ENCODE results near the gene SEMA3G. TPM values are rescaled to one million over a fixed set of nuclear protein-coding genes. Genes with fewer than 3 reads are reported as not detected.

Gene SEMA3G
- total RNA-seq, 1 experiment from 2014 or later: 0.32 TPM

DNA sequence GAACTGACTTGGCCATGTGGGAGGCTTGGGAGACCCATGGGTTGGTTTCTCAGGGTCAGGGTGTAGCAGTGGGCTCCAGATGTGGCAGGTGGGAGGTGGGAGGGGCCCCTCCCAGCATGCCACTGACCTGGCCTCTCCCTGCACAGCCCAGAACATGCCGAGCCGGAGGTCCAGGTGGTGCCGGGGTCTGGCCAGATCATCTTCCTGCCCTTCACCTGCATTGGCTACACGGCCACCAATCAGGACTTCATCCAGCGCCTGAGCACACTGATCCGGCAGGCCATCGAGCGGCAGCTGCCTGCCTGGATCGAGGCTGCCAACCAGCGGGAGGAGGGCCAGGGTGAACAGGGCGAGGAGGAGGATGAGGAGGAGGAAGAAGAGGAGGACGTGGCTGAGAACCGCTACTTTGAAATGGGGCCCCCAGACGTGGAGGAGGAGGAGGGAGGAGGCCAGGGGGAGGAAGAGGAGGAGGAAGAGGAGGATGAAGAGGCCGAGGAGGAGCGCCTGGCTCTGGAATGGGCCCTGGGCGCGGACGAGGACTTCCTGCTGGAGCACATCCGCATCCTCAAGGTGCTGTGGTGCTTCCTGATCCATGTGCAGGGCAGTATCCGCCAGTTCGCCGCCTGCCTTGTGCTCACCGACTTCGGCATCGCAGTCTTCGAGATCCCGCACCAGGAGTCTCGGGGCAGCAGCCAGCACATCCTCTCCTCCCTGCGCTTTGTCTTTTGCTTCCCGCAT lies 42.3 kb upstream of the SEMA3G start:
- peaks cover 26% of the 10 kb centered on the region for H3K36me3 Mint-ChIP-seq (ENCODE audit: insufficient read depth, unreplicated experiment)
- peaks cover 1% of the 10 kb centered on the region; the same call in 1 of the 2 replicates for H3K36me3 ChIP-seq (ENCODE audit: control insufficient read depth, insufficient read depth, low read length)
- no TSS peak for BruUV-seq (replicated peaks)
- no peak overlapping the region for H3K27ac Mint-ChIP-seq (ENCODE audit: unreplicated experiment)
- H3K9me3 Mint-ChIP-seq (ENCODE audit: unreplicated experiment): no peaks in the 10 kb centered on the region
- intact Hi-C loops (cut with micrococcal nuclease; ENCODE audit: unreplicated experiment): no loop called here
- no peaks in the 10 kb centered on the region for H3K27me3 ChIP-seq (replicated peaks; ENCODE audit: control insufficient read depth, insufficient read depth, low read length)
- H3K9me3 ChIP-seq: no peaks in the 10 kb centered on the region
- H3K4me1 Mint-ChIP-seq (ENCODE audit: low read depth, unreplicated experiment): no peaks in the 10 kb centered on the region
- no peak overlapping the region for H3K4me3 Mint-ChIP-seq (ENCODE audit: unreplicated experiment)
- H3K27me3 Mint-ChIP-seq (ENCODE audit: insufficient read depth, unreplicated experiment): no peaks in the 10 kb centered on the region
- no peak overlapping the region for H3K4me3 ChIP-seq (ENCODE audit: low read depth, low read length)
- no peak for DNase-seq
- no peaks in the 10 kb centered on the region for H3K4me1 ChIP-seq
- POLR2A ChIA-PET: no interaction called here
- CTCF ChIA-PET: no interaction called here
- TF ChIP-seq, protein P1, sequence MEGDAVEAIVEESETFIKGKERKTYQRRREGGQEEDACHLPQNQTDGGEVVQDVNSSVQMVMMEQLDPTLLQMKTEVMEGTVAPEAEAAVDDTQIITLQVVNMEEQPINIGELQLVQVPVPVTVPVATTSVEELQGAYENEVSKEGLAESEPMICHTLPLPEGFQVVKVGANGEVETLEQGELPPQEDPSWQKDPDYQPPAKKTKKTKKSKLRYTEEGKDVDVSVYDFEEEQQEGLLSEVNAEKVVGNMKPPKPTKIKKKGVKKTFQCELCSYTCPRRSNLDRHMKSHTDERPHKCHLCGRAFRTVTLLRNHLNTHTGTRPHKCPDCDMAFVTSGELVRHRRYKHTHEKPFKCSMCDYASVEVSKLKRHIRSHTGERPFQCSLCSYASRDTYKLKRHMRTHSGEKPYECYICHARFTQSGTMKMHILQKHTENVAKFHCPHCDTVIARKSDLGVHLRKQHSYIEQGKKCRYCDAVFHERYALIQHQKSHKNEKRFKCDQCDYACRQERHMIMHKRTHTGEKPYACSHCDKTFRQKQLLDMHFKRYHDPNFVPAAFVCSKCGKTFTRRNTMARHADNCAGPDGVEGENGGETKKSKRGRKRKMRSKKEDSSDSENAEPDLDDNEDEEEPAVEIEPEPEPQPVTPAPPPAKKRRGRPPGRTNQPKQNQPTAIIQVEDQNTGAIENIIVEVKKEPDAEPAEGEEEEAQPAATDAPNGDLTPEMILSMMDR (IDR thresholded peaks at IDR 0.05; ENCODE audit: insufficient read depth in 1 of 2, low read depth in 1 of 2, low read length in 1 of 2, severe bottlenecking in 1 of 2, unreplicated experiment in 1 of 2): no peak

DNA sequence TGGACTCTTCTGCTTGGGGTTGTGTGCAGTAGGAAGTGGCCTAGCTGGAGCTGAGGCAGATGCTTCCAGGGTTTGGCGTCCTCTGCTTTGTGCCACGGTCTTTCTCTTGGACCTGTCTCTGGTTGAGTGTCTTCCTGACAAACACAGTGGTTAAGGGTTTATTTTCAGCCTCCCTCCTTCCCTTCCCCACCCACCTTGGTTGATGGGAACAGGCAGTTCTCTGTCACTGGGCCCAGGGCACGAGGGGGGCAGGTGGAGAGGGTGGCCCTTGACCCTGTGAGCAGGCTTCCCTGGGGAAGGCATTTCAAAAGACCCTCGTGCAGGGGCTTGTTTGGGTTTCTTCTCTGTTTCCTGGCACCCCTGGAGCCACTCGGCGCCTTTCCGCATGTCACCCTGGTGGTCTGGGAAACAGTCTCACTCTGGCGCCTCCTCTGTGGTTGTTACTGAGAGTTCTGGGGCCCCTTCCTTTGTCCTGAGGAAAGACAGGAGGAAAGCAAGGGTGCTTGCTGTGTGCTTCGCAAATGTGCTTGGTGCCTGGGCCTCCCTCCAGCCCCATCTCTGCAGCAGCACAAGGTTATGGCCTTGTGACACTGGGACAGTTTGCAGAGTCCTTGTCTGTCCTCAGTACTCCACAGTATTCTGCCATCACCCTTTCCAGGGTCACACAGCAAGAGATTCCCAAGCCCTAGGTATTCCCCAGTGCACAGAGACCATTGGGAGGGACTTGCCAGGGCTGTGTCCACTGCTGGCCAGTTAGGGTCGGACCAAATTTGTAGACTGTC lies 40.0 kb upstream of the SEMA3G start:
- H3K36me3 Mint-ChIP-seq (ENCODE audit: insufficient read depth, unreplicated experiment): peaks cover 30% of the 10 kb centered on the region
- intact Hi-C loops (cut with micrococcal nuclease; ENCODE audit: unreplicated experiment): no loop called here
- no peaks in the 10 kb centered on the region for H3K9me3 ChIP-seq
- no peaks in the 10 kb centered on the region for H3K4me1 Mint-ChIP-seq (ENCODE audit: low read depth, unreplicated experiment)
- TF ChIP-seq, protein P1 (IDR thresholded peaks at IDR 0.05; ENCODE audit: insufficient read depth in 1 of 2, low read depth in 1 of 2, low read length in 1 of 2, severe bottlenecking in 1 of 2, unreplicated experiment in 1 of 2): no peak
- H3K4me1 ChIP-seq: no peaks in the 10 kb centered on the region
- H3K9me3 Mint-ChIP-seq (ENCODE audit: unreplicated experiment): no peaks in the 10 kb centered on the region
- H3K4me3 ChIP-seq (ENCODE audit: low read depth, low read length): no peak overlapping the region
- no peaks in the 10 kb centered on the region for H3K27me3 Mint-ChIP-seq (ENCODE audit: insufficient read depth, unreplicated experiment)
- peaks cover 1% of the 10 kb centered on the region for H3K36me3 ChIP-seq (ENCODE audit: control insufficient read depth, insufficient read depth, low read length)
- CTCF ChIA-PET: no interaction called here
- H3K27ac Mint-ChIP-seq (ENCODE audit: unreplicated experiment): no peak overlapping the region
- DNase-seq: no peak
- H3K4me3 Mint-ChIP-seq (ENCODE audit: unreplicated experiment): no peak overlapping the region
- no TSS peak for BruUV-seq (replicated peaks)
- H3K27me3 ChIP-seq (replicated peaks; ENCODE audit: control insufficient read depth, insufficient read depth, low read length): no peaks in the 10 kb centered on the region
- POLR2A ChIA-PET: no interaction called here

DNA sequence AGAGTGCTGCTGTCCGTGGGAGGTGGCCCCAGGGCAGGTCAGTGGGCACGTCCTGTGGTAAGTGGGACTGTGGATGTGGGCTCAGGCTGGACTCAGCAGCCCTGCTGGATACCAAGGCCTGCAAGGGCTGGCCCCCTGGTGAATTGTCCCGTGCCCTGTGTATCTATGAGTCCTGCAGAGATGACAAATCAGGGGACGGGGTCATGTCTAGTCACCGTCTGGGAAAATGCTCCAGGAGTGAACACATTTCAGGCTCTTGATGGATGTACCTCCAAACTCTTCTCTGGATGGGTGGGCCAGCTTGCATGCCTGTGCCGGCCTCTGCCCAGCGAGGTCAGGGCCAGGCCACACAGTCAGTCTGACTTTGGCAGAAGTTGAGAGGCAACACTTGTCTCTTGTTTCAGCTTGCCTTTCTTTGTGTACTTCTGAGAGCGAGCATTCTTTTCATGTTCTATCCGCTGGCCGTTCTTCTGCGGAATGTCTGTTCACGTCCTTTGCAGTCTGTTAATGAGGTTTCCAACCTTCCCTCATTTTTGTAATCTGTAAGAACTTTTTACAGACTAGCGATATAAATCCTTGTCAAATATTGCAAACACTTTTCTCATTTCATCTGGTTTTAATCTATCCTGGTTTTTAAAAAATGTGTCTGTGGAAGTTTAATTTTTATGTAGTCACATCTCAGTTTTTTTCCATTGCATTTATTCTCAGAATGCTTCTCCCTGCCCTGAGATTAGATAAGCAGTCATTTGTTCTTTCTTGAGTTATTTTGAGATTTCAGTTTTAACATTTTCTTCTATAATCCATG lies 38.9 kb upstream of the SEMA3G start:
- no peaks in the 10 kb centered on the region for H3K4me1 ChIP-seq
- H3K36me3 ChIP-seq (ENCODE audit: control insufficient read depth, insufficient read depth, low read length): peaks cover 1% of the 10 kb centered on the region
- peaks cover 36% of the 10 kb centered on the region for H3K36me3 Mint-ChIP-seq (ENCODE audit: insufficient read depth, unreplicated experiment)
- H3K27me3 ChIP-seq (replicated peaks; ENCODE audit: control insufficient read depth, insufficient read depth, low read length): no peaks in the 10 kb centered on the region
- no peaks in the 10 kb centered on the region for H3K9me3 ChIP-seq
- TF ChIP-seq, protein P1 (IDR thresholded peaks at IDR 0.05; ENCODE audit: insufficient read depth in 1 of 2, low read depth in 1 of 2, low read length in 1 of 2, severe bottlenecking in 1 of 2, unreplicated experiment in 1 of 2): no peak
- intact Hi-C loops (cut with micrococcal nuclease; ENCODE audit: unreplicated experiment): no loop called here
- no peak overlapping the region for H3K4me3 ChIP-seq (ENCODE audit: low read depth, low read length)
- no peaks in the 10 kb centered on the region for H3K4me1 Mint-ChIP-seq (ENCODE audit: low read depth, unreplicated experiment)
- no peak overlapping the region for H3K27ac Mint-ChIP-seq (ENCODE audit: unreplicated experiment)
- ChIA-PET POLR2A (no interaction called here), CTCF (no interaction called here)
- no TSS peak for BruUV-seq (replicated peaks)
- H3K4me3 Mint-ChIP-seq (ENCODE audit: unreplicated experiment): no peak overlapping the region
- H3K9me3 Mint-ChIP-seq (ENCODE audit: unreplicated experiment): no peaks in the 10 kb centered on the region
- no peaks in the 10 kb centered on the region for H3K27me3 Mint-ChIP-seq (ENCODE audit: insufficient read depth, unreplicated experiment)
- DNase-seq: no peak
